ENCODE measurements around the gene PRR16.

Gene PRR16

GRCh38 chr5:120518581-120518980 is 54.5 kb downstream of the PRR16 start:
- DNase-seq, result no peak

- no peak for DNase-seq
Measured at GRCh38 chr5:120527251-120527650, 63.2 kb downstream of the PRR16 start.

GRCh38 chr5:120528609-120529008 is 64.5 kb downstream of the PRR16 start:
- DNase-seq, result no peak

- no peak for DNase-seq
Measured at GRCh38 chr5:120529386-120529785, 65.3 kb downstream of the PRR16 start.

GRCh38 chr5:120531215-120531614 is 67.1 kb downstream of the PRR16 start:
- no peak for DNase-seq

GRCh38 chr5:120532835-120533234 is 68.7 kb downstream of the PRR16 start:
- DNase-seq, result no peak

- no peak for DNase-seq
Measured at GRCh38 chr5:120533581-120533980, 69.5 kb downstream of the PRR16 start.

GRCh38 chr5:120535900-120536299 is 71.8 kb downstream of the PRR16 start:
- no peak for DNase-seq

- DNase-seq, result no peak
Measured at GRCh38 chr5:120538149-120538548, 74.0 kb downstream of the PRR16 start.

- DNase-seq, result no peak
Measured at GRCh38 chr5:120538644-120539043, 74.5 kb downstream of the PRR16 start.

- no peak for DNase-seq
Measured at GRCh38 chr5:120539471-120539870, 75.4 kb downstream of the PRR16 start.

GRCh38 chr5:120540097-120540496 is 76.0 kb downstream of the PRR16 start:
- DNase-seq, result no peak

GRCh38 chr5:120544043-120544442 is 79.9 kb downstream of the PRR16 start:
- DNase-seq, result no peak

- no peak for DNase-seq
Measured at GRCh38 chr5:120545007-120545406, 80.9 kb downstream of the PRR16 start.

GRCh38 chr5:120545951-120546350 is 81.9 kb downstream of the PRR16 start:
- no peak for DNase-seq

- DNase-seq, result no peak
Measured at GRCh38 chr5:120546922-120547321, 82.8 kb downstream of the PRR16 start.

GRCh38 chr5:120550358-120550757 is 86.3 kb downstream of the PRR16 start:
- DNase-seq, result no peak

GRCh38 chr5:120552638-120553037 is 88.5 kb downstream of the PRR16 start:
- no peak for DNase-seq

- no peak for DNase-seq
Measured at GRCh38 chr5:120555345-120555744, 91.2 kb downstream of the PRR16 start.

- no peak for DNase-seq
Measured at GRCh38 chr5:120564013-120564412, 99.9 kb downstream of the PRR16 start.

- no peak for DNase-seq
Measured at GRCh38 chr5:120567066-120567465, 103.0 kb downstream of the PRR16 start.

- DNase-seq, result no peak
Measured at GRCh38 chr5:120567921-120568320, 103.8 kb downstream of the PRR16 start.

- DNase-seq, result no peak
Measured at GRCh38 chr5:120568711-120569110, 104.6 kb downstream of the PRR16 start.

- DNase-seq, result no peak
Measured at GRCh38 chr5:120576588-120576987, 112.5 kb downstream of the PRR16 start.

- DNase-seq, result no peak
Measured at GRCh38 chr5:120582635-120583034, 118.5 kb downstream of the PRR16 start.

GRCh38 chr5:120586646-120587045 is 122.5 kb downstream of the PRR16 start:
- DNase-seq, result no peak

All from activated effector memory CD4-positive, alpha-beta T cell treated with Interleukin-2 at 50 U/mL for 16 hours (primary cell).